ENCODE measurements around the gene BRAF.

GRCh38 chr7:140677496-140677895 is 247.2 kb downstream of the BRAF start:
- TF ChIP-seq CTCF (IDR thresholded peaks at IDR 0.05) = no peak
- no peak for TF ChIP-seq POLR2AphosphoS5 (IDR thresholded peaks at IDR 0.05)
- no peak for TF ChIP-seq POLR2A (IDR thresholded peaks at IDR 0.05)

All from prostate gland (tissue), 2 donors.